Choroid plexus epithelial cell (primary cell): ENCODE data around the gene ATXN7L1.
"Not testable (repeated sequence)": the region's sequence is repeated elsewhere in the genome, so short reads cannot be mapped to it uniquely, and the experiment has no call there.

ENCODE experiments used
- DNase-seq: peaks from one replicate; pipeline ENCODE4 v3.0.0-alpha.2; 2010; ENCODE audit warnings: low read depth
- H3K4me3 ChIP-seq: 2 replicates; pipeline ENCODE4 v1.5.1; 2011; ENCODE audit warnings: low read depth, mild to moderate bottlenecking, control low read depth, low read length, moderate library complexity
- CTCF ChIP-seq: conservative IDR thresholded peaks from 2 replicates; pipeline ENCODE4 v1.5.1; 2011; ENCODE audit warnings: low read depth, mild to moderate bottlenecking, control low read depth, inconsistent platforms, low read length, moderate library complexity

The ATXN7L1 gene

GRCh38 chr7:105890290-105890997, 14.0 kb upstream of the ATXN7L1 start:
- TF ChIP-seq CTCF: no peak
- no peak overlapping the region for H3K4me3 ChIP-seq
- DNase-seq: peak; percentile 37

DNA sequence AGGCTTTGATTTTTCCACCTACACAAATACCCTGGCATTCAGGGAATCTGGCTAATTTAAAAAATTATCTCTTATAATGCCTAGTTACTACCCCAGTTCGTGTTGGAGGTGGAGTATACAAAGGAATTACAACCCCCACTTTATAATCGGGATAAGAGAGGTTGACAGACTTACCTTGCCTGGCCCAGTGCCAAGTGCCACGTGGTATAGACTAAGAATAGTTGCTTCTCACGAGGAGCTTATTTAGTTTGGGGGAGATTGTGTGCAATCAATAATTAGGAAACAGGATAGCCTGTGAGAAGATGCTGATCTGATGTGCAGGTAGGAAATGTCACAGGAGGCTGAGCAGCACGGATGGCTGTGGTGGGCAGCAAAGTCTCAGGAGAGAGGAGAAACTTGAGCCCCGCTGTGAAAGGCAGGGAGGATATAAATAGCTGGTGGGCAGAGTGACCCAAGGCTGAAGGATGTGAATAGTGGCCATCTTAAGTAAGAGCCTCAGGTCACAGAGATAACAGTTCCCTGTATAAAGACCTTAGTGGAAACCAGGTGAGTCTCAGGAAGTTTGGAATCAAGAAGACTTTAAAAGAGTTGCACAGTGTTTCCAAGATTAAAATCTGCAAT, 11.3 kb upstream of the ATXN7L1 start:
- no peak for TF ChIP-seq CTCF
- no peak overlapping the region for H3K4me3 ChIP-seq
- no peak for DNase-seq

DNA sequence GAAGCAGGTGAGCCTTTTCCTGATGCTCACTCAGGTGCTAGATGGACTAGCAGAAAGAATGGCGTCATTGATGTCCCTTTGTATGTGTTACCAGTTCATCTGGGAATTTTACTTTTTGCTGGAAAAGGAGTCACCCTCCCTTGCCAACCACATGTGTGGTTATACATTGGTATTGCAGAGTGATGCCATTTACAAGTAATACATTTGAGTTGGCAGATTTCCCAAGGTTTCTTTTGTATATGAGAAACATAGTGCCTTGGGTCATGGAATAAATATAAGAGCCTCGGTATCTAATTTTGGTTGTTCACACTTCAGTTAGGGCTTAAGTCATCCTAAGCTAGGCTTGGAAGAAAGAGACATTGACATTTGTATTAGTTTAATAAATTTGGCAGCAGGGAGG, 10.4 kb upstream of the ATXN7L1 start:
- no peak for DNase-seq

GRCh38 chr7:105885387-105886111, 9.2 kb upstream of the ATXN7L1 start:
- DNase-seq: no peak
- no peak overlapping the region for H3K4me3 ChIP-seq
- TF ChIP-seq CTCF: no peak

More for the DNA sequence above, 10.4 kb upstream of the ATXN7L1 start:
- H3K4me3 ChIP-seq: no peak overlapping the region
- TF ChIP-seq CTCF: no peak

GRCh38 chr7:105883179-105883578, 6.8 kb upstream of the ATXN7L1 start:
- DNase-seq, H3K4me3 ChIP-seq: not testable (repeated sequence)

DNA sequence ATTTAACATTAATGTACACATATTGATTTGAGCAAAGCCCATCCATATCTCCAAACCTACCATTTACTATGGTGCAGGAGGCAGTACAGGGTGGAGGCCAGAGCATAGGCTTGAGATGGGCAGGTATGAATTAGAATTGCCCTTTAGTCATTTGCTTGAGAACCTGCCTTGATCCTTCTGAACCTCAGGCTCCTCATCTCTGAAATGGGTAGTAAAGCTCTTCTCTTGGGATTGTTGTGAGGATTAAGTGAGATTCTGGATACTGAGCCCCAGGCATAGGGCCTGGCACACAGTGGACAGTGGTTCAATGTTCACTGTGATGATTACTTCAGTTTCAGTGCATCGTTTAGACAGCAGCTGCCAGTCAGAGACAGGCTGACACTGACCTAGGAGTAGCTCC, 5.0 kb upstream of the ATXN7L1 start:
- DNase-seq: no peak
- no peak for TF ChIP-seq CTCF
- H3K4me3 ChIP-seq: no peak overlapping the region

- no peak for DNase-seq
- no peak overlapping the region for H3K4me3 ChIP-seq
- no peak for TF ChIP-seq CTCF
These were observed 4.4 kb upstream of the ATXN7L1 start for GRCh38 chr7:105880571-105881330.
